NCI-H1694 treated with DMSO at 0.1 percent for 48 hours (cell line): ENCODE measurements around the gene FGF7.
"Not testable (repeated sequence)": the region's sequence is repeated elsewhere in the genome, so short reads cannot be mapped to it uniquely, and the experiment has no call there.

Experiments used
- DNase-seq: peaks from one replicate; lab custom pipeline; 2025; lab: John Stamatoyannopoulos, UW

Gene FGF7

DNA sequence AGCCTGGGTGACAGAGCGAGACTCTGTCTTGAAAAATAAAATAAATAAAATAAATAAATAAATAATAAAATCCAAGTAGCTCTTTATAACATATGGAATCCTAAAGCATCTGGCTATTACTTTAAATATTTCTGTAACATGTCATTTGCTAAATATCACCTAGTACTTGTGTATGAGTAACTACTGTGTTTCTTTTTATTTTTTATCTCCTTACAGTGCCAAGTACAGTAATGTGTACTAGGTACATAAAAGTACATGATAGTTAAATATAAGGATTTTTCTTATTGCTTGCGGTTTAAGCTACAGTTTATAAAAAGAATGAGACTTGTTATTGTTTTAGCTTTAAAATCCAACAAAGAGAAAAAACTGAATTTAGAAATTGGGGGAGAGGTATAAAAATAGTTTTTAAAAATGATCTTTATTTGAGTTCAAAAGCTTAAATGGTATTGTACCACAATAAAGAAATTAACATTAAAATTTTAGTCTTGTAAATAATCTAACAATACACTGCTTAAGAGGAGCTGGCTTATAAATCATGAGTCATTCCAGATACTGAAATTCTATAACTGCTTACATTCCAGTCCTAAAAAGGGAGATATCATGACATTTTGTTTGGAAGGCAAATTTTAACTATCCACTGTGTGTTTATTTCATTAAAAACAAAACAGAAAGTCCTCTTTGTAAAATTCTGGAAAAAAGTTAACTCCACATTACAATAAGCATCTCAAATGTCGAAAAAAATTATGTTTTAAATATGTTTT is 73.1 kb downstream of the FGF7 start:
- DNase-seq, result no peak

DNA sequence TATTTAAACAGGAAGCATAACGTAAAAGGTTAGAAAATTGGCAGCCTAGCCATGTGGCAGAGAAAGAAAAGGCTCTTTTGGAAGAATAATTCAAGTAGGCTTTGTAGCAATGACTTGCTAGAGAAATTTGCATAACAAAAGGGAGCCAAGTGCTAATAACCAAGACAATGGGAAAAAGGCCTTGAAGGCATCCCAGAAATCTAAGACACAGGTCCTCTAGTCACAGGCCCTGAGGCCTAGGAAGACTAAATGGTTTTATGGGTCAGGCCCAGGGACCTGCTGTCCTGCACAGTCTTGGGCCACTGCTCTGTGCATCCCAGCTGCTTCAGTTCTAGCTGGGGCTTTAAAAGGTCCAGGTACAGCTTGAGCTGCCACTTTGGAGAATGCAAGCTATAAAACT is 78.5 kb downstream of the FGF7 start:
- no peak for DNase-seq

DNA sequence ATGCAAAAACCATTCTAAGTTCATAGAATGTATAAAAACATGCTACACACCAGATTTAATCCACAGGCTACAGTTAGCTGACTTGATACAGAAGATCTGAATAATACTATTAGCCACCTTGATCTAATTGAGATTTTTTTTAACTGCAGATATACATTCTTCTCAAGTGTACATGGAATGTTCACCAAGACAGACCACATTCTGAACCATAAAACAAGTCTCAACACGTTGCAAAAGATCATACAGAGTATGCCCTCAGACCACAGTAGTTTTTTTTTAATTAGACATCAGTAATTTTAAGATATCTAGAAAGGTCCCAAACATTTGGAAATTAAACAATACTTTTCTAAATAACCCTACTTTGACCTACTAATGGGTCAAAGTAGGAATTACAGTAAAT is 83.3 kb downstream of the FGF7 start:
- no peak for DNase-seq

- DNase-seq, result no peak
Measured at GRCh38 chr15:49507261-49507660, 84.2 kb downstream of the FGF7 start.

- not testable (repeated sequence) for DNase-seq
Measured at GRCh38 chr15:49512739-49513138, 89.7 kb downstream of the FGF7 start.

DNA sequence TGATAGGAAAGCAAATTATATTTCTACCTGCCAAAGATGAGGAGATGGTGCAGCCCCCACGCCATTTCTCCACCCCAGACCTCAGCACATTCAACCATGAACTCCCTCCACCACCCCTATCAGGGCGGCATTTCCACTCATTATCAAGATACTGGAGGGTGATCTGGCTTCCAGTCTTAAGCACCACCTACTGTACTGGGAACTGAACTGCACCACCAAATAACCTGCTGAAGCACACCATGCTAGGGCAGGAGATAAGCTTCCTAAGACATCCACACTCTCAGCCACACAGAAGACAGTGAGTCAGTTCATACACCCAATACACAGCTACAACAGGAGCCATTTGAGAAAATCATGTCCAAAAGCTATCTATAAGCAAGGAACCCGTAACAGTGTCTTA is 98.8 kb downstream of the FGF7 start:
- DNase-seq, result no peak

DNA sequence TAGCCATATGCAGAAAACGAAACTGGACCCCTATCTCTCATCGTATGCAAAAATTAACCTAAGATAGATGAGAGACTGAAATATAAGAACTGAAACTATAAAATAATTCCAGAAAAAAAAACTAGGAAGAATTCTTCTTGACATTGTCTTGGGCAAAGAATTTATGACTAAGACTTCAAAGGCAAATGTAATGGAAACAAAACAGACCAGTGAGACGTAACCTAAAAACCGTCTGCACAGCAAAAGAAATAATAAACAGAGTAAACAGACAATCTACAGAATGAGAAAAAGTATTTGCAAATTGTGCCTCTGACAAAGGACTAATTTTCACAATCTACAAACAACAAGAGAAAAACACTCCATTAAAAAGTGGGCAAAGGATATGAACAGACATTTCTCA is 105.2 kb downstream of the FGF7 start:
- DNase-seq, result no peak

DNA sequence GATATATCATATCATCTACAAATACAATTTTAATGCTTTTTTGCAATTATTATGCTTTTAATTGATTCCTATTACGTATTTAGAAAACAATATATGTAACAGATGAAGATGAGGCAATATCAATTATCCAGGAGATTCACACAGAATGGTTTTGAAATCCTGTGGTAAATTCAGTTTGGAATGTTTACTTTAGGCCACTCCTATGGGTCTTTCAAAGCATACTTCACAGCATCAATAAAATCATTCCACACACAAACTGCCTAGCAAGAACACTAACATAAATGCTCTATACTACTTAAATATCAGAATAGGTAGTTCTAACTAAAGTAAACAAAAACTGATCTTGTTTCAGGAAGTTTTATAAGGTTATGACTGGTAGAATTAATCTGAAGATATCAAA is 107.0 kb downstream of the FGF7 start:
- DNase-seq, result no peak
